IPS-20b (cell line): ENCODE measurements around the gene NDUFS3.

Experiments
- H3K27ac ChIP-seq: one replicate; pipeline ENCODE4 v1.5.1; 2013; ENCODE audit warnings: low read length
- H3K27me3 ChIP-seq: 2 replicates; pipeline ENCODE4 v1.6.1; 2013; ENCODE audit warnings: mild to moderate bottlenecking, low read length, inconsistent platforms; ENCODE audit not compliant: insufficient read depth
- H3K36me3 ChIP-seq: 2 replicates; pipeline ENCODE4 v1.6.1; 2013; ENCODE audit warnings: low read depth, mild to moderate bottlenecking, inconsistent platforms, low read length, moderate library complexity; ENCODE audit not compliant: insufficient read depth
- H3K4me1 ChIP-seq: 2 replicates; pipeline ENCODE4 v1.6.1; 2013; ENCODE audit warnings: mild to moderate bottlenecking, control low read depth, inconsistent platforms, low read length, moderate library complexity; ENCODE audit not compliant: insufficient read depth
- H3K4me3 ChIP-seq: 2 replicates; pipeline ENCODE4 v1.5.1; 2013; ENCODE audit warnings: mild to moderate bottlenecking, low read length, inconsistent platforms
- H3K9ac ChIP-seq: 2 replicates; pipeline ENCODE4 v1.6.1; 2013; ENCODE audit warnings: low read depth, mild to moderate bottlenecking, inconsistent platforms, low read length, moderate library complexity
- H3K9me3 ChIP-seq: 2 replicates; pipeline ENCODE4 v1.6.1; 2013; ENCODE audit warnings: mild to moderate bottlenecking, low read depth, low read length, inconsistent platforms; ENCODE audit not compliant: insufficient read depth

The NDUFS3 gene

DNA sequence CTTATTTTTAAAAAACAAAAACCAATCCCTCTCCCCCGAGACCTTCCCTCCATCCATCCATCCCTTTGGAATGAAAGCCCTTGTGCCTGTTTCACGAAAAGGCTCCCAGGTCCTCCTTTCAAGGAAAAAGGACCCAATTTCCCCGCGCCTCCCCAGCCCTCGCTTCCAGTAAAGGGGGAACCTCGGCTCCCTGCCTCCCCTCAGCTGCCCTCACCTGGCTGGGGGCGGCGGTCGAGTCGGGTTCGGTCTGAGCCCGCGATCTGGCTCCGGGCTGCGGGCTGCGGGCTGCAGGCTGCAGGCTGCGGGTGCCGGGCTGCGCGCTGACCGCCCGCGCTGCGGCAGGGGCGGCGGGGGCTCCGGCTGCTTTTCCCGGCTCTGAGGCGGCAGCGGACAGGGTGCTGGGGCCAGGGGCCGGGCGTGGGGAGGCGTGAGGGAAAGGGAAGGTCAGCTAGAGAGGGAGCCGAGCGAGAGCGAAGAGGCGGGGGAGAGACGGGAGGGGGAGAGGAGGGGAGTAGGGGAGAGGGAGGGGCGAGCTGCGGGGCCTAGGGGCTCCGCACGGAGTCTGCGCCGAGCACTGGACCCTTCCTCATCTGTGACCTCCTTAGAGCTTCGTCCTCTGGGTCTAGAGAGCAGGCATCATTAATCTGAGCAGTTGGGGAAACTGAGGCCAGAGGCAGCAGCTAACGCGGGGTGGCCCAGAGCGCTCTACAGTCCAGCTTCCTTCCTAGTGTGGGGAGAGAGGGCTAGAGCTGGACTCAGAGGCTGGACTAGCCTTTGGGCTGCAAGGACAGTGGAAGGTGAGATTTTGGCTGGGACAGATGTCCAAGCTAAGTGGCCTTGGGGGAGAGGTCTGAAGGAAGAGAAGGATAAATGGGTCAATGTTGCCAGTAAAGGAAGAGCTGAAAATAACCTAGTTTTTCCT, 15.3 kb downstream of the NDUFS3 start, which contains the start of gene C1QTNF4:
Gene C1QTNF4 (minus strand): TSS at position 478 of the 922 bp plus-strand sequence. CDS start 3,601 bp downstream, outside the sequence.
- Histone ChIP-seq H3K27ac (no peak within 1 kb of the TSS), H3K36me3 (no peaks in the 10 kb centered on the region), H3K9ac (peak within 1 kb of the TSS; percentile 26; the same call in 1 of the 2 replicates), H3K9me3 (no peaks in the 10 kb centered on the region), H3K4me1 (peaks cover 8% of the 10 kb centered on the region; the same call in 1 of the 2 replicates), H3K4me3 (peak within 1 kb of the TSS; percentile 78), H3K27me3 (peaks cover 42% of the 10 kb centered on the region)

GRCh38 chr11:47595029-47595428, 16.2 kb downstream of the NDUFS3 start:
- H3K4me1 ChIP-seq = peaks cover 8% of the 10 kb centered on the region; the same call in 1 of the 2 replicates
- H3K9ac ChIP-seq = no peak overlapping the region
- H3K27me3 ChIP-seq = peaks cover 42% of the 10 kb centered on the region
- no peaks in the 10 kb centered on the region for H3K36me3 ChIP-seq
- H3K9me3 ChIP-seq = no peaks in the 10 kb centered on the region
- H3K4me3 ChIP-seq = peak overlapping the region; percentile 78; the same call in 1 of the 2 replicates
- H3K27ac ChIP-seq = no peak overlapping the region

DNA sequence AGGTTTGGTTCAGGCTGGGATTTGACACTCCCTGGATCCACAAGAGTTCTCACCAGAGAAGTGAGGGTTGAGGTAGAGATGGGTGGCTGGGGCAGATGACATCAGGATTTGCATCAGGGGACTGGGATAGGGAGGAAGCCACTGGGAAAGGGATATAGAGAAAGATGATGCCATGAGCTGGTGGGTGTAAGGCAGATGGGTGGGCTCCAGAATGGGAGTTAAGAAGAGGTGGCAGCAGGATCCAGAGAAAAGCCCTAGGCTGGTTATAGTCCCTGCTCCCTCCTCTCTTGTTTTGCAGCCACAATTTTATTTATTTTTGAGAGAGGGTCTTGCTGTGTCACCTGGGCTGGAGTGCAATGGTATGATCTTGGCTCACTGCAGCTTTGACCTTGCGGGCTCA, 17.1 kb downstream of the NDUFS3 start:
- Histone ChIP-seq H3K36me3 (no peaks in the 10 kb centered on the region), H3K4me3 (no peak overlapping the region), H3K4me1 (peaks cover 8% of the 10 kb centered on the region; the same call in 1 of the 2 replicates), H3K9ac (no peak overlapping the region), H3K9me3 (no peaks in the 10 kb centered on the region), H3K27ac (no peak overlapping the region), H3K27me3 (peaks cover 42% of the 10 kb centered on the region)

DNA sequence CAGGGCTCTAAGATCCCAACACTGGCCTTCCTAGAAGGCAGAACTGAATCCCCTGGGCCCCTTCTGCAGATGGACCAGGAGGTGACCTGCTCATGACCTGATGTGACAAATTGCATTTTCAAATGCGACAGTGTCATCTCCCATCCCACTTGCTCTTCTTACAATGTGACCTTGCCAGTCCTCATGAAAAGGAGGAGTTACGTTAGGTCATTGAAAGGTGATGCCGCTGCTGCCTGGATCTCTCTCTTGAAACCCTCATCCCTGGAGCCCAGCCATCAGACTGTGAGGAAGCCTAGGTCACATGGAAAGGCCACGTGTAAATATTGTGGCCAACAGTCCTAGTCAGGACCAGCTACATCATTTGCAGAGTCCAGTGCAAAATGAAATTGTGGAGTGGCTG, 21.0 kb downstream of the NDUFS3 start:
- no peaks in the 10 kb centered on the region for H3K36me3 ChIP-seq
- no peak overlapping the region for H3K9ac ChIP-seq
- H3K27me3 ChIP-seq = peaks cover 12% of the 10 kb centered on the region
- H3K4me1 ChIP-seq = no peaks in the 10 kb centered on the region; the same call in 1 of the 2 replicates
- no peaks in the 10 kb centered on the region for H3K9me3 ChIP-seq
- no peak overlapping the region for H3K4me3 ChIP-seq
- no peak overlapping the region for H3K27ac ChIP-seq

DNA sequence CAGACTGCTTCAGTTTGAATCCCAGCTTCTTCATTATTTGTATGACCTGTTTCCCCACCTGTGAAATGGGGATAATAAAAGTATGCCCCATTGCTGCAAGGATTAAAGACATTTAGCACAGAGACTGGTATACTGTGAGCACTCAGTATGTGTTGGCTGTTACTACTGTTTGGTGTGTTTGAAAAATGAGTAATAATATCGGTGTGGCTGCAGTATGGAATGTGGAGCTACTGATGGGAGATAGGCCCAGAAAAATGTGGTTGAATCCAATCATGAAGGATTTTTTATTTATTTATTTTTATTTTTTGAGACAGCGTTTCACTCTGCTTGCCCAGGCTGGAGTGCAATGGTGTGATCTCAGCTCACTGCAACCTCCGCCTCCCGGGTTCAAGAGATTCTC, 24.4 kb downstream of the NDUFS3 start:
- Histone ChIP-seq H3K27me3 (no peaks in the 10 kb centered on the region), H3K36me3 (no peaks in the 10 kb centered on the region), H3K4me1 (no peaks in the 10 kb centered on the region; the same call in 1 of the 2 replicates), H3K4me3 (no peak overlapping the region), H3K9me3 (no peaks in the 10 kb centered on the region), H3K27ac (no peak overlapping the region), H3K9ac (no peak overlapping the region)

- Histone ChIP-seq H3K9ac (no peak overlapping the region), H3K4me3 (no peak overlapping the region), H3K36me3 (no peaks in the 10 kb centered on the region), H3K4me1 (no peaks in the 10 kb centered on the region), H3K9me3 (no peaks in the 10 kb centered on the region), H3K27me3 (no peaks in the 10 kb centered on the region), H3K27ac (no peak overlapping the region)
Measured at GRCh38 chr11:47605921-47606320, 27.0 kb downstream of the NDUFS3 start.

DNA sequence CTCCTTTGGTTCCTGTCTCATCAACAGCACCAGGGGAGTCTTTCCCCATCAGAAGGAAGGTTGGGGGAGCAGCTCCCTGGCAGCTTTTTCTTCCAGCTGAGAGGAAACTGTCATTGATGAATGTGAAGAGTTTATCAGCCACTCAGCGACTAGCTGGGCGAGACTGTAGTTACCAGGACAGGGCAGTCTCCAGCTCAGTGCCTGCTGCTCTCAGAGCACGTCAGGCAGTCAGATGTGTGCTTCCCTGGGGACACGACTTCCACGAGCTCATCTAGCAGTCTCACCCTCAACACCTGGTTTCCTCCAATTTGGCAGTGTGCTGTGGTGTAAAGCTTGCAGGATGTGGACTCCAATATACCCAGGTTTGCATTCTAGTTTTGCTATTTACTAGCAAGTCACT, 27.9 kb downstream of the NDUFS3 start:
- Histone ChIP-seq H3K4me3 (no peak overlapping the region), H3K27me3 (no peaks in the 10 kb centered on the region), H3K4me1 (no peaks in the 10 kb centered on the region), H3K9ac (no peak overlapping the region), H3K36me3 (no peaks in the 10 kb centered on the region), H3K27ac (no peak overlapping the region), H3K9me3 (no peaks in the 10 kb centered on the region)

DNA sequence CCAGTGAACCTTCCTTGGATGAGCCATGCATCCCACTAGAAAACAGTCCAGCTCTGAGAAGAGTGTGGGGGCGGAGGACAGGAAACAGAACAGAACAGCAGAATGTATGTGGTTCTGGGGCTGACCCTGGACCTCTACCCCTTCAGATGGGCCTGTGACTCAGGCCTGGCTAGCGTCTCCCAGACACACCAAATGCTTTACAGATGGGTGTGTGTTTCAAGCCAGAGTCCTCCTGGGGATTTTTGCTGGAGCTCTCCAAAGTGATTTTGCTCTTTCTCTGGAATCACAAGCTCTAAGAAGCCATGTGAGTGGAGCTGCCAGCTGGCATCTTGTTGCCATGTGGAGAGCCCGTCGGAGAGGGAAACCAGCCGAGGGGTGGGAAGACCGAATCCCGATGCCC, 28.5 kb downstream of the NDUFS3 start:
- H3K9me3 ChIP-seq = no peaks in the 10 kb centered on the region
- H3K9ac ChIP-seq = no peak overlapping the region
- no peaks in the 10 kb centered on the region for H3K36me3 ChIP-seq
- no peak overlapping the region for H3K27ac ChIP-seq
- no peaks in the 10 kb centered on the region for H3K4me1 ChIP-seq
- no peak overlapping the region for H3K4me3 ChIP-seq
- H3K27me3 ChIP-seq = no peaks in the 10 kb centered on the region

- Histone ChIP-seq H3K9ac (no peak overlapping the region), H3K36me3 (no peaks in the 10 kb centered on the region), H3K4me1 (no peaks in the 10 kb centered on the region), H3K9me3 (no peaks in the 10 kb centered on the region), H3K4me3 (no peak overlapping the region), H3K27ac (no peak overlapping the region), H3K27me3 (no peaks in the 10 kb centered on the region)
Measured at GRCh38 chr11:47609675-47610074, 30.8 kb downstream of the NDUFS3 start.

- no peak overlapping the region for H3K4me3 ChIP-seq
Measured at GRCh38 chr11:47611348-47611794, 32.5 kb downstream of the NDUFS3 start.

GRCh38 chr11:47615249-47615648, 36.4 kb downstream of the NDUFS3 start:
- H3K36me3 ChIP-seq = peaks cover 32% of the 10 kb centered on the region
- H3K9ac ChIP-seq = no peak overlapping the region
- no peak overlapping the region for H3K27ac ChIP-seq
- no peaks in the 10 kb centered on the region for H3K9me3 ChIP-seq
- no peaks in the 10 kb centered on the region for H3K4me1 ChIP-seq
- H3K27me3 ChIP-seq = no peaks in the 10 kb centered on the region
- no peak overlapping the region for H3K4me3 ChIP-seq

More at GRCh38 chr11:47611348-47611794, 32.5 kb downstream of the NDUFS3 start:
- no peak overlapping the region for H3K9ac ChIP-seq
- H3K27me3 ChIP-seq = no peaks in the 10 kb centered on the region
- H3K36me3 ChIP-seq = no peaks in the 10 kb centered on the region; the same call in 1 of the 2 replicates
- H3K4me1 ChIP-seq = no peaks in the 10 kb centered on the region
- H3K27ac ChIP-seq = no peak overlapping the region
- no peaks in the 10 kb centered on the region for H3K9me3 ChIP-seq
